H9 (cell line): ENCODE measurements around the gene DLGAP4. TPM values are rescaled to one million over a fixed set of nuclear protein-coding genes. Genes with fewer than 3 reads are reported as not detected.
A peak's percentile ranks its signal among the peaks of the same experiment; 100 is the strongest.

ENCODE experiments used
- DNase-seq: peaks from one replicate; pipeline ENCODE4 v3.0.0-alpha.2; 2017
- H2AFZ ChIP-seq: one replicate; pipeline ENCODE4 v1.6.1; 2013; ENCODE audit warnings: mild to moderate bottlenecking, low read length, control low read depth, moderate library complexity
- H2AK5ac ChIP-seq: 2 replicates; pipeline ENCODE4 v1.6.1; 2013; ENCODE audit warnings: low read length, control low read depth, mixed read lengths; ENCODE audit not compliant: insufficient read length
- H2BK120ac ChIP-seq: one replicate; pipeline ENCODE4 v1.6.1; 2013; ENCODE audit warnings: low read depth, mild to moderate bottlenecking, low read length, control low read depth, inconsistent platforms; ENCODE audit not compliant: poor library complexity, severe bottlenecking
- H2BK12ac ChIP-seq: 2 replicates; pipeline ENCODE4 v1.6.1; 2013; ENCODE audit warnings: low read length, control low read depth, mixed read lengths, low read depth; ENCODE audit not compliant: insufficient read length
- H2BK15ac ChIP-seq: 2 replicates; pipeline ENCODE4 v1.6.1; 2013; ENCODE audit warnings: low read depth, low read length, control low read depth
- H2BK20ac ChIP-seq: one replicate; pipeline ENCODE4 v1.6.1; 2013; ENCODE audit warnings: low read depth, mild to moderate bottlenecking, low read length, control low read depth, inconsistent platforms; ENCODE audit not compliant: poor library complexity, severe bottlenecking
- H2BK5ac ChIP-seq: 2 replicates; pipeline ENCODE4 v1.6.1; 2013; ENCODE audit warnings: low read length, control low read depth, mixed read lengths; ENCODE audit not compliant: insufficient read length
- H3K14ac ChIP-seq: 2 replicates; pipeline ENCODE4 v1.6.1; 2013; ENCODE audit warnings: low read length, control low read depth; ENCODE audit not compliant: insufficient read depth
- H3K18ac ChIP-seq: 2 replicates; pipeline ENCODE4 v1.6.1; 2013; ENCODE audit warnings: low read depth, mild to moderate bottlenecking, mixed read lengths, low read length, control low read depth; ENCODE audit not compliant: insufficient read length
- H3K23ac ChIP-seq: 2 replicates; pipeline ENCODE4 v1.6.1; 2013; ENCODE audit warnings: low read length, control low read depth, mixed read lengths, low read depth; ENCODE audit not compliant: insufficient read length
- H3K23me2 ChIP-seq: 2 replicates; pipeline ENCODE4 v1.6.1; 2013; ENCODE audit warnings: low read depth, mild to moderate bottlenecking, mixed read lengths, low read length, control low read depth; ENCODE audit not compliant: insufficient read length, poor library complexity, severe bottlenecking
- H3K27ac ChIP-seq: 2 replicates; pipeline ENCODE4 v1.5.1; 2013; ENCODE audit warnings: low read length, control low read depth, mixed read lengths, low read depth; ENCODE audit not compliant: insufficient read length
- H3K27me3 ChIP-seq: 2 replicates; pipeline ENCODE4 v1.6.1; 2013; ENCODE audit warnings: low read length, control low read depth, inconsistent platforms; ENCODE audit not compliant: insufficient read depth
- H3K4ac ChIP-seq: 2 replicates; pipeline ENCODE4 v1.6.1; 2013; ENCODE audit warnings: low read depth, mild to moderate bottlenecking, control low read depth, inconsistent platforms, low read length, moderate library complexity
- H3K4me1 ChIP-seq: 2 replicates; pipeline ENCODE4 v1.6.1; 2013; ENCODE audit warnings: low read length, control low read depth, inconsistent platforms; ENCODE audit not compliant: insufficient read depth
- H3K4me2 ChIP-seq: 2 replicates; pipeline ENCODE4 v1.6.1; 2013; ENCODE audit warnings: low read length, control low read depth, mixed read lengths; ENCODE audit not compliant: insufficient read length, insufficient read depth
- H3K56ac ChIP-seq: 2 replicates; pipeline ENCODE4 v1.6.1; 2013; ENCODE audit warnings: low read depth, mild to moderate bottlenecking, mixed read lengths, low read length, control low read depth; ENCODE audit not compliant: insufficient read length
- H3K79me1 ChIP-seq: 2 replicates; pipeline ENCODE4 v1.6.1; 2013; ENCODE audit warnings: low read depth, mild to moderate bottlenecking, moderate library complexity, low read length, control low read depth, inconsistent platforms; ENCODE audit not compliant: insufficient read depth, poor library complexity, severe bottlenecking
- H3K79me2 ChIP-seq: 2 replicates; pipeline ENCODE4 v1.6.1; 2013; ENCODE audit warnings: low read length, control low read depth, inconsistent platforms; ENCODE audit not compliant: insufficient read depth
- H3K9ac ChIP-seq: 2 replicates; pipeline ENCODE4 v1.6.1; 2013; ENCODE audit warnings: low read length, control low read depth, mixed read lengths; ENCODE audit not compliant: insufficient read length; ENCODE audit errors: extremely low read depth
- H3K9me3 ChIP-seq: one replicate; pipeline ENCODE4 v1.6.1; 2013; ENCODE audit warnings: low read depth, low read length, inconsistent platforms; ENCODE audit not compliant: control insufficient read depth
- H3T11ph ChIP-seq: one replicate; pipeline ENCODE4 v1.6.1; 2013; ENCODE audit warnings: mild to moderate bottlenecking, low read length, control low read depth, inconsistent platforms
- H4K20me1 ChIP-seq: one replicate; pipeline ENCODE4 v1.6.1; 2013; ENCODE audit not compliant: control insufficient read depth, insufficient read length, insufficient read depth
- H4K5ac ChIP-seq: 2 replicates; pipeline ENCODE4 v1.6.1; 2013; ENCODE audit warnings: low read depth, mild to moderate bottlenecking, mixed read lengths, low read length, control low read depth; ENCODE audit not compliant: insufficient read length
- H4K8ac ChIP-seq: replicated peaks from 2 replicates; pipeline ENCODE4 v1.6.1; 2013; ENCODE audit warnings: low read length, control low read depth, mixed read lengths, low read depth; ENCODE audit not compliant: insufficient read length
- H4K91ac ChIP-seq: 2 replicates; pipeline ENCODE4 v1.6.1; 2013; ENCODE audit warnings: low read depth, mild to moderate bottlenecking, moderate library complexity, mixed read lengths, low read length, control low read depth; ENCODE audit not compliant: insufficient read length
- H3K27ac Mint-ChIP-seq, 3 experiments: 2 replicates in 2 of 3; 3 replicates in 1 of 3; pipeline ENCODE4 v1.8.0; 2020 to 2021; ENCODE audit warnings: mixed read lengths in 3 of 3, mild to moderate bottlenecking in 1 of 3, moderate library complexity in 1 of 3
- H3K27me3 Mint-ChIP-seq: 2 replicates; pipeline ENCODE4 v1.8.0; 2021; ENCODE audit warnings: low read depth, mild to moderate bottlenecking, moderate library complexity, mixed read lengths
- H3K36me3 Mint-ChIP-seq, 3 experiments: 2 replicates in 2 of 3; 3 replicates in 1 of 3; pipeline ENCODE4 v1.8.0; 2020 to 2021; ENCODE audit warnings: low read depth in 3 of 3, mixed read lengths in 3 of 3; ENCODE audit not compliant: insufficient read depth in 1 of 3
- H3K4me1 Mint-ChIP-seq, 2 experiments: 2 replicates each; pipeline ENCODE4 v1.8.0; 2020; ENCODE audit warnings: mixed read lengths in 2 of 2
- H3K4me3 Mint-ChIP-seq, 2 experiments: 2 replicates in 1 of 2; 3 replicates in 1 of 2; pipeline ENCODE4 v1.8.0; 2020 to 2021; ENCODE audit warnings: mild to moderate bottlenecking in 2 of 2, mixed read lengths in 2 of 2, moderate library complexity in 1 of 2
- H3K9me3 Mint-ChIP-seq, 2 experiments: 2 replicates in 1 of 2; 3 replicates in 1 of 2; pipeline ENCODE4 v1.8.0; 2020; ENCODE audit warnings: mild to moderate bottlenecking in 2 of 2, mixed read lengths in 2 of 2, moderate library complexity in 1 of 2
- WGBS: extraction: QIAGEN DNeasy Blood & Tissue Kit; methylation state at CpG from one replicate; pipeline ENCODE4 v1.1.7; 2013; ENCODE audit warnings: missing lambda C conversion rate, low lambda C conversion rate, mixed read lengths; ENCODE audit not compliant: insufficient read length; ENCODE audit errors: extremely low coverage; 5-methylcytosine and 5-hydroxymethylcytosine counted together
- total RNA-seq: library from RNA; stranded (reverse); gene quantifications from 2 replicates; pipeline ENCODE4 v1.2.1, GENCODE V29; 2021
- TF ChIP-seq, protein P1 (sequence below): fragments of 200-600 bp; sonication (generic); conservative IDR thresholded peaks from 3 replicates; pipeline ENCODE4 v1.8.0; 2021; ENCODE audit warnings: antibody characterized with exemption, mild to moderate bottlenecking

DLGAP4 gene
- total RNA-seq, 1 experiment from 2014 or later, result 48.0 TPM

GRCh38 chr20:36481380-36482043 lies 175.4 kb downstream of the DLGAP4 start:
- no peak for DNase-seq
- H3K18ac ChIP-seq, result no peak overlapping the region
- no peak overlapping the region for H3K4ac ChIP-seq
- H3K4me3 Mint-ChIP-seq, result no peak overlapping the region
- H3K27me3 ChIP-seq, result no peaks in the 10 kb centered on the region
- H4K5ac ChIP-seq, result no peak overlapping the region
- H3K9me3 ChIP-seq, result no peaks in the 10 kb centered on the region
- H3T11ph ChIP-seq, result no peak overlapping the region
- H2BK5ac ChIP-seq, result no peak overlapping the region
- no peak overlapping the region for H2AK5ac ChIP-seq
- no peak overlapping the region for H2BK15ac ChIP-seq
- H3K79me1 ChIP-seq, result no peaks in the 10 kb centered on the region
- peak overlapping the region; percentile 44 to 73 (median 46); a peak in 5 of 7 replicates for H3K27ac Mint-ChIP-seq
- no peaks in the 10 kb centered on the region for H4K20me1 ChIP-seq
- TF ChIP-seq, protein P1, sequence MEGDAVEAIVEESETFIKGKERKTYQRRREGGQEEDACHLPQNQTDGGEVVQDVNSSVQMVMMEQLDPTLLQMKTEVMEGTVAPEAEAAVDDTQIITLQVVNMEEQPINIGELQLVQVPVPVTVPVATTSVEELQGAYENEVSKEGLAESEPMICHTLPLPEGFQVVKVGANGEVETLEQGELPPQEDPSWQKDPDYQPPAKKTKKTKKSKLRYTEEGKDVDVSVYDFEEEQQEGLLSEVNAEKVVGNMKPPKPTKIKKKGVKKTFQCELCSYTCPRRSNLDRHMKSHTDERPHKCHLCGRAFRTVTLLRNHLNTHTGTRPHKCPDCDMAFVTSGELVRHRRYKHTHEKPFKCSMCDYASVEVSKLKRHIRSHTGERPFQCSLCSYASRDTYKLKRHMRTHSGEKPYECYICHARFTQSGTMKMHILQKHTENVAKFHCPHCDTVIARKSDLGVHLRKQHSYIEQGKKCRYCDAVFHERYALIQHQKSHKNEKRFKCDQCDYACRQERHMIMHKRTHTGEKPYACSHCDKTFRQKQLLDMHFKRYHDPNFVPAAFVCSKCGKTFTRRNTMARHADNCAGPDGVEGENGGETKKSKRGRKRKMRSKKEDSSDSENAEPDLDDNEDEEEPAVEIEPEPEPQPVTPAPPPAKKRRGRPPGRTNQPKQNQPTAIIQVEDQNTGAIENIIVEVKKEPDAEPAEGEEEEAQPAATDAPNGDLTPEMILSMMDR, result peak; percentile 37; the same call in 2 of the 3 replicates
- H4K91ac ChIP-seq, result no peak overlapping the region
- no peak overlapping the region for H2AFZ ChIP-seq
- no peaks in the 10 kb centered on the region for H3K4me1 ChIP-seq
- peaks cover 5 to 10% of the 10 kb centered on the region in 2 experiments for H3K4me1 Mint-ChIP-seq
- H3K27me3 Mint-ChIP-seq, result no peaks in the 10 kb centered on the region; the same call in 1 of the 2 replicates
- no peak overlapping the region for H3K9ac ChIP-seq
- H3K23me2 ChIP-seq, result no peaks in the 10 kb centered on the region
- no peak overlapping the region for H3K14ac ChIP-seq
- H2BK12ac ChIP-seq, result no peak overlapping the region
- H3K4me2 ChIP-seq, result no peak overlapping the region
- H3K23ac ChIP-seq, result no peak overlapping the region
- no peak overlapping the region for H2BK20ac ChIP-seq
- H3K79me2 ChIP-seq, result 0 out of 2 replicates have a peak, but pooled peaks cover 2% of the 10 kb centered on the region
- H3K9me3 Mint-ChIP-seq, result no peaks in the 10 kb centered on the region
- no peak overlapping the region for H3K56ac ChIP-seq
- no peak overlapping the region for H2BK120ac ChIP-seq
- H4K8ac ChIP-seq, result no peak overlapping the region
- no CpG with 5 or more reads among the region's 9 CpGs for WGBS
- no peak overlapping the region for H3K27ac ChIP-seq
- H3K36me3 Mint-ChIP-seq, result no peaks in the 10 kb centered on the region; a peak in 2 of 7 replicates
